Tibial nerve (tissue), 4 donors: Measurements from ENCODE around the gene MTSS2. TPM values are rescaled to one million over a fixed set of nuclear protein-coding genes. Genes with fewer than 3 reads are reported as not detected.

ENCODE experiments used
- DNase-seq, 2 donors: peaks; one replicate each; pipeline ENCODE4 v3.0.0-alpha.2; 2019; ENCODE audit warnings: low spot score in 2 of 2
- H3K27ac ChIP-seq, 4 donors: fragments of 200-600 bp; sonication (generic) in 3 of 4; one replicate each; pipeline ENCODE4 v1.5.1; 2017 to 2019; ENCODE audit warnings: mild to moderate bottlenecking in 1 of 4
- H3K27me3 ChIP-seq, 2 donors: fragments of 200-600 bp; sonication (generic) in 1 of 2; one replicate each; pipeline versions ENCODE4 v1.5.1 to v1.6.0; 2017 to 2019
- H3K36me3 ChIP-seq, 3 donors: fragments of 200-600 bp; sonication (generic); one replicate each; pipeline ENCODE4 v1.5.1; 2018 to 2019
- H3K4me1 ChIP-seq, 4 donors: fragments of 200-600 bp; sonication (generic) in 3 of 4; one replicate each; pipeline ENCODE4 v1.5.1; 2017 to 2019
- H3K4me3 ChIP-seq, 4 donors: fragments of 200-600 bp; sonication (generic) in 3 of 4; one replicate each; pipeline ENCODE4 v1.5.1; 2017 to 2019; ENCODE audit warnings: mild to moderate bottlenecking in 1 of 4, moderate library complexity in 1 of 4
- H3K9me3 ChIP-seq, 4 donors: fragments of 200-600 bp; sonication (generic) in 3 of 4; one replicate each; pipeline ENCODE4 v1.5.1; 2017 to 2019
- CTCF ChIP-seq, 5 experiments: fragments of 200-600 bp in 3 of 5; fragments of 450-650 bp in 2 of 5; sonication (generic) in 3 of 5; IDR thresholded peaks; one replicate each; pipeline ENCODE4 v1.5.1; 2016 to 2019; ENCODE audit warnings: antibody characterized with exemption in 5 of 5, mild to moderate bottlenecking in 3 of 5, moderate library complexity in 2 of 5
- EP300 ChIP-seq, 2 donors: sonication (generic); formaldehyde crosslinking; IDR thresholded peaks; one replicate each; pipeline ENCODE4 v1.6.1; 2017; ENCODE audit warnings: antibody characterized with exemption in 2 of 2, mild to moderate bottlenecking in 1 of 2
- POLR2A ChIP-seq, 2 donors: fragments of 450-650 bp; IDR thresholded peaks; one replicate each; pipeline ENCODE4 v1.6.1; 2017; ENCODE audit warnings: antibody characterized with exemption in 2 of 2, mild to moderate bottlenecking in 2 of 2, moderate library complexity in 2 of 2
- WGBS, 2 donors: methylation state at CpG; one replicate each; pipeline ENCODE4 v1.1.5; 2018; 5-methylcytosine and 5-hydroxymethylcytosine counted together
- total RNA-seq, 4 donors: library from RNA; depleted of rRNA; stranded (reverse); fragments of >200 nt; gene quantifications; one replicate each; pipeline ENCODE4 v1.1.0, GENCODE V29; 2016

Gene MTSS2
- total RNA-seq, 4 donors from 2014 or later, result 24.1 to 40.6 (median 35.4) TPM

DNA sequence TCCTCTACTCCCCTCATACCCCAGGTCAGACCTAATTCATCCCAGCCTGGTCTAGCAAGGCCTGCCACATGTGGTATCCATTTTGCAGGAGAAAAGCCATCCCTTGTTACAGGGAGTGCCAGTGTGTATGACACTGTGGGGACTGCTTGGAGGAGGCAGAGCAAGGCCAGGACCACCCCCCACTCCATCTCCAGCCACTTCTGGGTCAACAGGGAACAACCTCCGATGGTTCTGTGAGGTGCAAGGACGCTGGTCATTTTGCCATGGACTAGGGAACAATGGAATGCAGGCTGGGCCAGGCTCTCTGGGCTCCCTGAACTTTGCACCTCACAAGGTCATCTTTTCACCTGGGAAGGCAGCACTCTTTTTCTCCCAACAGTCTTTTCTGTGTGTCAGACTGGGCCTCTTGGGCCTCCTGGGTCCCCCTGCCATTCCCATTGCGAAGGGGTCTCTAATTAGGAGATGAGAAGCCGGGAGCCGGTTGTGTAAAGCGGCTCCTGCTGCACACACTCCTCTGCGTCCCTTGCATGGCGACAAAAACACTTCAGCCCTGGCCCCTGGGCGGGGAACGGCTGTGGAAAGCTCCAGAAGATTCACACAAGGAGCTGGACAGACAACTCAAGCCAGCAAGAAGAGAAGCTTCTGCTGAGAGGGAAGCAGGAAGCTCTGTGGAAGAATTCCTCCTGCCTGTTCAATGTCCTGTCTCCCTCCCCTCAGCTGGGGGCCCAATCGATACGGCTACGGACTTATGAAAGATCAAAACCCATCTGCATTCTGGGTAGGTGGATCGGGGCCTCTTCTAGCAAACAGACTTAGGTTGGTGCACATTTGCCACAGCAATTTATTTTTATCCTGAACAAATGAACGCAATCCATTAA lies 38.5 kb upstream of the MTSS2 start:
- no peaks in the 10 kb centered on the region for H3K9me3 ChIP-seq
- H3K27me3 ChIP-seq, result no peaks in the 10 kb centered on the region
- H3K27ac ChIP-seq, result peak overlapping the region; percentile 70 to 92 (median 84)
- peaks cover 4 to 46% (median 36%) of the 10 kb centered on the region in 4 donors for H3K4me1 ChIP-seq
- peaks cover 0 to 38% (median 0%) of the 10 kb centered on the region in 3 donors for H3K36me3 ChIP-seq
- TF ChIP-seq EP300 (IDR thresholded peaks at IDR 0.05) (no peak), POLR2A (IDR thresholded peaks at IDR 0.05) (no peak), CTCF (IDR thresholded peaks at IDR 0.05) (no peak)
- no peak overlapping the region for H3K4me3 ChIP-seq
- 73 to 80% methylated on average over 13 to 15 of the region's 15 CpGs for WGBS, 2 donors
- DNase-seq, result no peak

DNA sequence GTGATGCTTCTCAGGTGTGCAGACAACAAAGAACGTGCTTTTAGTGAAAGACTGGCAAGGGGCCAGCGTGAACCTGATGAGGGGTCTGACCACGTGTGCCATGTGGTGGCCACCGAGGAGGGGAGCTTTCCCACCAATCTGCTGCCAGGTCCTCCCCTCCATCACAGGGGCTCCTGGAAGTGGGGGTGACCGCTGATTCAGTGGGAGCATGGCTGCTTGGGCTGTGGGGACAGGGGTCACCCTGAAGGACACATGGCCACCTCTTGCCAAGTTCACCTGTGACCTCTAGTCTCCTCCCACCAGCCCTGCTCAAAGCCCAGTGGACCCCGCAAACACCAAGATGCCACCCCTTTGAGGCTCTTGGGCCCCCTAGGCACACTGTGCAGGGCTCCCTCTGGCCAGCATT lies 37.9 kb upstream of the MTSS2 start:
- no peak for DNase-seq
- 82 to 92% methylated on average over 5 to 6 of the region's 6 CpGs for WGBS, 2 donors
- H3K27me3 ChIP-seq, result no peaks in the 10 kb centered on the region
- peaks cover 4 to 46% (median 36%) of the 10 kb centered on the region in 4 donors for H3K4me1 ChIP-seq
- no peaks in the 10 kb centered on the region for H3K9me3 ChIP-seq
- H3K27ac ChIP-seq, result peak overlapping the region; percentile 70 to 92 (median 84)
- peaks cover 0 to 38% (median 0%) of the 10 kb centered on the region in 3 donors for H3K36me3 ChIP-seq
- TF ChIP-seq EP300 (IDR thresholded peaks at IDR 0.05) (no peak), CTCF (IDR thresholded peaks at IDR 0.05) (no peak), POLR2A (IDR thresholded peaks at IDR 0.05) (no peak)
- no peak overlapping the region for H3K4me3 ChIP-seq

DNA sequence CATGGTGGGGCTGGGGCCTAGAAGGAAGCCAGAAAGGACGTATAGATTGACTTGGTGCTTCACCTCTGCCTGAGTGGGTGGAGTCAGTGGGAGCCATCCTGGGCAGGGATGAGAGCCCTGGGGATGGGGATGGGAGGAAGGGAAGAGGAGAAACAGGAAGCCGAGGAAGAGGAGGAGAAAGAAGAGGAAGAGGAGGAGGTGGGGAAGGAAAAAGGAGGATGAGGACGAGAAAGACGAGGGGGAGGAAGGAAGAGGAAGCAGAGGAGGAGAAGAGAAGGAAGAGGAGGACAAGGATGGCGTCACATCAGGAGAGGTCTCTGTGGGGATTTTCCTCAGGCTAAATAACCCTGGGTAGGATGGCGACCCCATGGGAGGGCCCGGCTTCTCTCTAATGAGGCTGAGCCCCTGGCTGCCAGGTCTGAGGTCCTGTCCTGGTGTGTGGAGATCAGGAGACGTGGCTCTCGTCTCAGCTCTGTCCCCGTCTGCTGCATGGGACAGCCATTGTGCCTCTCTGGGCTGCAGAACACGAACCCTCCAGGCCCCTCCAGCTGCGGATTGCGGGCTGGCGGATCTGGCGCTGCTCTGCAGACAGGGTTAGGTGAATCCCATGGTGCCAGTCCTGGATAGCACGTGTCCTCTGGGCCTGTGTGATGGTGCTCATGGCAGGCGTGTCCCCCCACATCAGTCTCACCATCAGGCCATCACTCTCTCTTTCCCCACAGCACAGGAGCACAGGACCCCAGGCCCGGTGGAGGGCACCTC lies 35.5 kb upstream of the MTSS2 start:
- Histone ChIP-seq H3K4me3 (no peak overlapping the region), H3K27ac (no peak overlapping the region), H3K4me1 (peaks cover 3 to 36% (median 22%) of the 10 kb centered on the region in 4 donors), H3K9me3 (no peaks in the 10 kb centered on the region), H3K27me3 (no peaks in the 10 kb centered on the region), H3K36me3 (peaks cover 0 to 32% (median 0%) of the 10 kb centered on the region in 3 donors)
- WGBS, 2 donors, result 77 to 87% methylated on average over 8 to 12 of the region's 18 CpGs
- no peak for DNase-seq
- TF ChIP-seq EP300 (IDR thresholded peaks at IDR 0.05) (no peak), CTCF (IDR thresholded peaks at IDR 0.05) (no peak), POLR2A (IDR thresholded peaks at IDR 0.05) (no peak)

DNA sequence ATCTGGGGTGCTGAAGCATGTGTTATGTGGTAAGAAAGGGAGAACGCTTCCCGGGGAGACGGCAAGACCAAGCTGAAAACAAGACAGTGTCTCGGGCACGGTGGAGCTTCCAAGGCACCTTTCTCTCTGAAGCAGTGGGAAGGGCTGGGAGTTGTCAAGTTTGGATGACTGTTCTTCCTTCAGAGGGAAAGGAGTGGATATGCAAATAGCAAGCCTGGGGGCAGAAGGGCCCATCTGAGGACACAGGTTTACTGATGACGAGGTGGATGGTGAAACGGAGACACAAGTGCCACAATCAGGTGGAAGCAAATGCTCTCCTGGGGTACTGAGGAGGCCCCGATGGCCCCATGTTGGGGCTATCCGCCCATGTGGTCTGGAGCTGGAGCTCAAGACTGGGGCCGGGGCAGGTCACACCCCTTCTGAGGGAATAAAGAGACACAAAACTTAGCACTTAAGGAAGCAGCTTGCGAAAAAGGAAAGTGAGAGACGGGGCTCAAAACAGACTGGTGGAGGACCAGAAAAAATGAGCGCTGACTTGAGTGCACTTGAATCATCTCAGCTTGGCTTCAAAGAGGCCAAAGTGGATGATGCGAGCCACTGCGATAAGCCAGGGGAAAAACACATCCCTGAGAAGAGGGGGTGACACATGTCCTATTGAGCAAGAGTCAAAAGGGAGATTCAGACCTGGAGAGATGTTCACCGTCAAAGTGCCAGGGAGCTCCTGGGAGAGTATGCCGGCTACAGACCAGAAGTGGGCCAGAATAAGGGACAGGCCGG lies 34.8 kb upstream of the MTSS2 start:
- Histone ChIP-seq H3K36me3 (peaks cover 0 to 32% (median 0%) of the 10 kb centered on the region in 3 donors), H3K4me1 (peaks cover 0 to 36% (median 21%) of the 10 kb centered on the region in 4 donors), H3K27ac (no peak overlapping the region), H3K27me3 (no peaks in the 10 kb centered on the region), H3K9me3 (no peaks in the 10 kb centered on the region), H3K4me3 (no peak overlapping the region)
- no peak for DNase-seq
- 95% methylated on average over 18 of the region's 18 CpGs for WGBS, 2 donors
- TF ChIP-seq EP300 (IDR thresholded peaks at IDR 0.05) (no peak), CTCF (IDR thresholded peaks at IDR 0.05) (no peak), POLR2A (IDR thresholded peaks at IDR 0.05) (no peak)
